Epithelial cell of esophagus (primary cell): ENCODE measurements around the gene KCNN1.
A peak's percentile ranks its signal among the peaks of the same experiment; 100 is the strongest.

Experiments used
- DNase-seq: peaks from one replicate; pipeline ENCODE4 v3.0.0; 2010; ENCODE audit warnings: low read depth
- H3K4me3 ChIP-seq: 2 replicates; pipeline ENCODE4 v1.5.1; 2011; ENCODE audit warnings: mild to moderate bottlenecking, low read length, control low read depth
- TF ChIP-seq, protein P1 (sequence below): IDR thresholded peaks from 2 replicates; pipeline ENCODE4 v1.5.1; 2011; ENCODE audit warnings: low read depth, mild to moderate bottlenecking, low read length, control low read depth, inconsistent platforms; ENCODE audit not compliant: insufficient read depth; ENCODE audit errors: missing control alignments

Gene KCNN1

GRCh38 chr19:17932485-17933338 lies 34.2 kb upstream of the KCNN1 start, which contains the start of gene CCDC124:
TSS of gene CCDC124 (plus strand) at chr19:17933015. CDS start at chr19:17936421, 3,406 bp downstream.
- TF ChIP-seq, protein P1, sequence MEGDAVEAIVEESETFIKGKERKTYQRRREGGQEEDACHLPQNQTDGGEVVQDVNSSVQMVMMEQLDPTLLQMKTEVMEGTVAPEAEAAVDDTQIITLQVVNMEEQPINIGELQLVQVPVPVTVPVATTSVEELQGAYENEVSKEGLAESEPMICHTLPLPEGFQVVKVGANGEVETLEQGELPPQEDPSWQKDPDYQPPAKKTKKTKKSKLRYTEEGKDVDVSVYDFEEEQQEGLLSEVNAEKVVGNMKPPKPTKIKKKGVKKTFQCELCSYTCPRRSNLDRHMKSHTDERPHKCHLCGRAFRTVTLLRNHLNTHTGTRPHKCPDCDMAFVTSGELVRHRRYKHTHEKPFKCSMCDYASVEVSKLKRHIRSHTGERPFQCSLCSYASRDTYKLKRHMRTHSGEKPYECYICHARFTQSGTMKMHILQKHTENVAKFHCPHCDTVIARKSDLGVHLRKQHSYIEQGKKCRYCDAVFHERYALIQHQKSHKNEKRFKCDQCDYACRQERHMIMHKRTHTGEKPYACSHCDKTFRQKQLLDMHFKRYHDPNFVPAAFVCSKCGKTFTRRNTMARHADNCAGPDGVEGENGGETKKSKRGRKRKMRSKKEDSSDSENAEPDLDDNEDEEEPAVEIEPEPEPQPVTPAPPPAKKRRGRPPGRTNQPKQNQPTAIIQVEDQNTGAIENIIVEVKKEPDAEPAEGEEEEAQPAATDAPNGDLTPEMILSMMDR = peak; percentile 93
- peak within 1 kb of the TSS; percentile 97 for H3K4me3 ChIP-seq
- peak; percentile 94 for DNase-seq

- peak; percentile 92 for DNase-seq
- H3K4me3 ChIP-seq = peak overlapping the region; percentile 97
- TF ChIP-seq, protein P1 = no peak
Observed at GRCh38 chr19:17933414-17934129, 33.3 kb upstream of the KCNN1 start.

GRCh38 chr19:17936379-17936778 lies 30.5 kb upstream of the KCNN1 start:
- DNase-seq = no peak
- TF ChIP-seq, protein P1 = no peak
- H3K4me3 ChIP-seq = no peak overlapping the region

- no peak for DNase-seq
- H3K4me3 ChIP-seq = no peak overlapping the region
- TF ChIP-seq, protein P1 = no peak
Observed at GRCh38 chr19:17937371-17937900, 29.5 kb upstream of the KCNN1 start.

DNA sequence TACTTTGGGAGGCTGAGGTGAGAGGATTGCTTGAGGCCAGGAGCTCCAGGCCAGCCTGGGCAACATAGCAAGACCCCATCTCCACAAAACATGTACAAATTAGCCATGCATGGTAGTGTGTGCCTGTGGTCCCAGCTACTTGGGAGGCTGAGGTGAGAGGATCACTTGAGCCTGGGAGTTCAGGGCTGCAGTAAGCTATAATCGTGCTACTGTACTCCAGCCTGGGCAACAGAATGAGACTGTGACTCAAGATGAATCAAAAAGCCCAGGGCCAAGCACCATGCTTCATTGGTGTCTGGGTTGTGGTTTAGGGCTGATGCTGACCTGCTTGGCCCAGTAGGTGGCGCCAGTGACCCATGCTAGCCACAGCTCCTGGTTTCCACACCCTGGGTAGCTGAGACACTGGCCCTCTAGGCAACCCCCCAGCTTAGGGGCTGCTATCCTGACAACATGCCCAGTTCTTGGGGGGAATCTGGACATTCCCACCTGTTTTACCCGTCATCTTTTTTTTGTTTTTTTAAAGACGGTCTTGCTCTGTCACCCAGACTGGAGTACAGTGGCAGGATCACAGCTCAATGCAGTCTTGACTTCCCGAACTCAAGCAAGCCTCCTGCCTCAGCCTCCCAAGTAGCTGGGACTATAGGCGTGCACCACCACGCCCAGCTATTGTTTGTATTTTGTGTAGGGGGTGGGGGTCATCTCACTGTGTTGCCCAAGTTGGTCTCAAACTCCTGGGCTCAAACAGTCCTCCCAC lies 28.6 kb upstream of the KCNN1 start:
- DNase-seq = peak; percentile 94
- TF ChIP-seq, protein P1 = peak; percentile 92
- H3K4me3 ChIP-seq = no peak overlapping the region

DNA sequence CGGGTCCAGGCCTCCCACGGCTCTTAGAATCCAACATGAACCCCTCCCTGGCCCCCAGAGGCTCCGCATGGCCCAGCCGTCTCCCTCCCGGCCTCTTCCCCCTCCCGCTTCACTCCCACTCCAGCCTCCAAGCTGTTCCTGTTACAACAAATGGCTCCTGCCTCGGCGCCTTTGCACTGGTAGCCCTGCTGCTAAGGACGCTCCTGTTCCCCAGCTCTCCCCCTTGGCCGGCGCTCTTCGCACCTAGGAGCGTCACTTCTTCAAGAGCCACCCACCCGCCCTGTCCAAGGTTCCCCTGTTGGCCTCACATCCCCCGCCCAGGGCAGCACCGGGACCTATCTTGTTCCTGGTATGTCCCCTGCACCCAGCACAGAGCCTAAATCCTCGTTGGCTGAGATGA lies 24.7 kb upstream of the KCNN1 start:
- DNase-seq = no peak
- TF ChIP-seq, protein P1 = no peak
- H3K4me3 ChIP-seq = no peak overlapping the region
